ENCODE data around the gene VAPB. TPM values are rescaled to one million over a fixed set of nuclear protein-coding genes. Genes with fewer than 3 reads are reported as not detected.
"Not testable (repeated sequence)": the region's sequence is repeated elsewhere in the genome, so short reads cannot be mapped to it uniquely, and the experiment has no call there.

VAPB gene
- total RNA-seq, 1 experiment from 2014 or later: 46.6 TPM

DNA sequence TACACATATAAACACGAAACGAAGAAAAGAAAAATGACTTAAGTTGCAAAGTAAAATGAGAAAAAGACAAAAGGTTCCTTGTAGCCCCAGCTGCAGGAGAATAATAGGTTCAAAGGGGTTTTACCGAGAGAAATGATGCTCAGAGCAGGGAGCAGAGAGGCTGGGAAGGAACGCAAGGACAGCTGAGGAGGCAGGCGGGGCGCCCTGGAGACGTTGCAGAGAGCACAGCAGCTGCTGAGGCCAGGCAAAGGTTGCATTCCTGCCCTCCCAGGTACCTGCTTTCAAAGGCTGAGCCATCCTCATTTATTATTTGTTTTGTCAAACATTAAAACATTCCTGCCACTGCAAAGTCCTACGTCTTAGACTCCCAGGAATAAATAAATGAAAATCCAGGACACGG is 16.2 kb upstream of the VAPB start:
- Mint-ChIP-seq H3K27ac (peak overlapping the region; percentile 31; the same call in 1 of the 2 replicates), H3K36me3 (no peaks in the 10 kb centered on the region), H3K4me1 (peaks cover 47% of the 10 kb centered on the region), H3K27me3 (ENCODE audit: low read depth) (no peaks in the 10 kb centered on the region; the same call in 1 of the 2 replicates), H3K4me3 (no peak overlapping the region), H3K9me3 (peaks cover 4% of the 10 kb centered on the region; the same call in 1 of the 2 replicates)
- TF ChIP-seq TCF7 (CRISPR knock-in tag; IDR thresholded peaks at IDR 0.05; ENCODE audit: low read depth) (no peak), JUN (CRISPR knock-in tag; IDR thresholded peaks at IDR 0.05) (no peak)
- ATAC-seq (peak; percentile 77), DNase-seq (ENCODE audit: low spot score) (peak; percentile 61)
- ChIA-PET CTCF (interaction anchor here (1.0 to 1.4 kb wide), 3 partner anchors 10 to 126 kb away, joined by 3 to 4 read pairs (median 4); partner anchors contain the start of gene VAPB), POLR2A (no interaction called here)

DNA sequence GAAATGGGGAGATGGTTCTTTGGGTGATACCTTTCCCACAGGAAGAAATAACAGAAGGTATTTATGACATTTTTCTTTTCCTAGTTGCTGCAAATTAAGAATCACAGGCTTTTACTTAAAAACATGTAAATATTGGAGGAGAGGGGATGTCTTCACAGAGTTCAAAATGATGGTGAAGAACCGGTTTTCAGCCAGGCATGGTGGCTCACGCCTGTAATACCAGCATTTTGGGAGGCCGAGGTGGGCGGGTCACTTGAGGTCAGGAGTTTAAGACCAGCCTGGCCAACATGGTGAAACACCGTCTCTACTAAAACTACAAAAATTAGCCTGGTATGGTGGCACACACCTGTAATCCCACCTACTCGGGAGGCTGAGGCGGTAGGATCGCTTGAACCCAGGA is 15.7 kb upstream of the VAPB start:
- H3K4me3 Mint-ChIP-seq; H3K27me3 Mint-ChIP-seq (ENCODE audit: low read depth); DNase-seq (ENCODE audit: low spot score); H3K36me3 Mint-ChIP-seq; ATAC-seq; H3K9me3 Mint-ChIP-seq: not testable (repeated sequence)
- Mint-ChIP-seq H3K27ac (peak overlapping the region; percentile 31; the same call in 1 of the 2 replicates), H3K4me1 (peaks cover 52% of the 10 kb centered on the region)
- CTCF ChIA-PET: interaction anchor here (1.0 to 1.4 kb wide), 2 partner anchors 11 to 127 kb away, joined by 3 to 4 read pairs; no protein-coding TSS in a partner anchor
- POLR2A ChIA-PET: interaction anchor here (0.5 to 1.1 kb wide), 2 partner anchors 15 to 257 kb away, joined by 3 to 4 read pairs; no protein-coding TSS in a partner anchor

DNA sequence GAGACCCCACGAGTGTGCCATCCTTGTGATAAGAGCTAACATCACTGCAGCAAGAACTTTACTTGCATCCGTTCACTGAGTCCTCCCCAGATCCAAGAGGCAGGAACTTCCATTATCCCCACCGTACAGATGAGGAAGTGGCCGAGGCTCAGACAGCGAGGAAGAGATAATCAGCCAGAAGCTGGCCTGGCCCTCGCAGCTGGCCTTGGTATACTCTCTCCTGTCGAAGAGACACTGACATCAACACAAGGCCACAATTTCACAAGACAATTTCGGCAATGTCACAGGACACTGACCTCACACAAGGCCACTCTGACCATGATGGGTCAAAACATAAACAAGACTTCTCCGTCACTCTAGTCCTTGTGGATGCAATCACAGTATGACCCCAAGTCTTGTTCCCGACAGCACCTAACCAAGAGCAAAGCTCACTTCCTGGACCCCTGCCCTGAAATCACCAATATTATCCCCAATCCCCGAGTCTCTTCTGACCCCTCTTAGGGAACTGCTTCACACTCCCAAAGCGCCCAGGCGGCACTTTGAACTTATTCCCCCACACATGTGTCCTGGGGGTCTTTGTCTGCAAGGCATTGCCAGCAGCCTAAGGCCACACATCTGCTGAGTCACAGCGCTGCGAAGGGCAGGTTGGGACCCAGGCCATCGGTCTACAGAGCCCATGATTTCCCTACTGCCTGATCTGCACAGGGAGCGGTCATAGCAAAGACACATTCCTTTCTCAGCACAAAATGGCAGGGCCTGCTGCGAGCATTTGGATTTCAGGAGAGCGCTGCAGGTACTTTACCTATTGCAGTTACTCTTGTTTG is 14.8 kb upstream of the VAPB start:
- DNase-seq (ENCODE audit: low spot score): peak; percentile 28
- Mint-ChIP-seq H3K4me3 (peak overlapping the region; percentile 64), H3K27me3 (ENCODE audit: low read depth) (no peaks in the 10 kb centered on the region; the same call in 1 of the 2 replicates), H3K4me1 (peaks cover 59% of the 10 kb centered on the region), H3K36me3 (no peaks in the 10 kb centered on the region), H3K27ac (peak overlapping the region; percentile 59), H3K9me3 (peaks cover 4% of the 10 kb centered on the region; the same call in 1 of the 2 replicates)
- ChIA-PET CTCF (interaction anchor here (0.7 kb wide), 1 partner anchor 158 kb away, joined by 3 read pairs; no protein-coding TSS in a partner anchor), POLR2A (interaction anchor here (1.1 kb wide), 1 partner anchor 14 kb away, joined by 4 read pairs; no protein-coding TSS in a partner anchor)
- ATAC-seq: peak; percentile 23
- TF ChIP-seq, protein P1, sequence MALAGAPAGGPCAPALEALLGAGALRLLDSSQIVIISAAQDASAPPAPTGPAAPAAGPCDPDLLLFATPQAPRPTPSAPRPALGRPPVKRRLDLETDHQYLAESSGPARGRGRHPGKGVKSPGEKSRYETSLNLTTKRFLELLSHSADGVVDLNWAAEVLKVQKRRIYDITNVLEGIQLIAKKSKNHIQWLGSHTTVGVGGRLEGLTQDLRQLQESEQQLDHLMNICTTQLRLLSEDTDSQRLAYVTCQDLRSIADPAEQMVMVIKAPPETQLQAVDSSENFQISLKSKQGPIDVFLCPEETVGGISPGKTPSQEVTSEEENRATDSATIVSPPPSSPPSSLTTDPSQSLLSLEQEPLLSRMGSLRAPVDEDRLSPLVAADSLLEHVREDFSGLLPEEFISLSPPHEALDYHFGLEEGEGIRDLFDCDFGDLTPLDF (CRISPR knock-in tag; IDR thresholded peaks at IDR 0.05): no peak
- TF ChIP-seq MXD4 (CRISPR knock-in tag; IDR thresholded peaks at IDR 0.05; ENCODE audit: borderline replicate concordance) (no peak), ELF4 (CRISPR knock-in tag; IDR thresholded peaks at IDR 0.05; ENCODE audit: low read depth) (no peak), GABPB1 (CRISPR knock-in tag; IDR thresholded peaks at IDR 0.05) (peak; percentile 50; the same call in 1 of the 2 replicates), NR3C1 (CRISPR knock-in tag; conservative IDR thresholded peaks at IDR 0.05; ENCODE audit: low read depth) (no peak), ZNF232 (CRISPR knock-in tag; IDR thresholded peaks at IDR 0.05) (no peak), ESRRA (CRISPR knock-in tag; IDR thresholded peaks at IDR 0.05; ENCODE audit: borderline replicate concordance) (no peak), JUN (CRISPR knock-in tag; IDR thresholded peaks at IDR 0.05) (no peak), NFE2L1 (CRISPR knock-in tag; IDR thresholded peaks at IDR 0.05) (peak; percentile 58), SMAD3 (CRISPR knock-in tag; IDR thresholded peaks at IDR 0.05; ENCODE audit: borderline replicate concordance) (no peak), ETV6 (CRISPR knock-in tag; IDR thresholded peaks at IDR 0.05) (no peak)
- TF ChIP-seq, protein P2, sequence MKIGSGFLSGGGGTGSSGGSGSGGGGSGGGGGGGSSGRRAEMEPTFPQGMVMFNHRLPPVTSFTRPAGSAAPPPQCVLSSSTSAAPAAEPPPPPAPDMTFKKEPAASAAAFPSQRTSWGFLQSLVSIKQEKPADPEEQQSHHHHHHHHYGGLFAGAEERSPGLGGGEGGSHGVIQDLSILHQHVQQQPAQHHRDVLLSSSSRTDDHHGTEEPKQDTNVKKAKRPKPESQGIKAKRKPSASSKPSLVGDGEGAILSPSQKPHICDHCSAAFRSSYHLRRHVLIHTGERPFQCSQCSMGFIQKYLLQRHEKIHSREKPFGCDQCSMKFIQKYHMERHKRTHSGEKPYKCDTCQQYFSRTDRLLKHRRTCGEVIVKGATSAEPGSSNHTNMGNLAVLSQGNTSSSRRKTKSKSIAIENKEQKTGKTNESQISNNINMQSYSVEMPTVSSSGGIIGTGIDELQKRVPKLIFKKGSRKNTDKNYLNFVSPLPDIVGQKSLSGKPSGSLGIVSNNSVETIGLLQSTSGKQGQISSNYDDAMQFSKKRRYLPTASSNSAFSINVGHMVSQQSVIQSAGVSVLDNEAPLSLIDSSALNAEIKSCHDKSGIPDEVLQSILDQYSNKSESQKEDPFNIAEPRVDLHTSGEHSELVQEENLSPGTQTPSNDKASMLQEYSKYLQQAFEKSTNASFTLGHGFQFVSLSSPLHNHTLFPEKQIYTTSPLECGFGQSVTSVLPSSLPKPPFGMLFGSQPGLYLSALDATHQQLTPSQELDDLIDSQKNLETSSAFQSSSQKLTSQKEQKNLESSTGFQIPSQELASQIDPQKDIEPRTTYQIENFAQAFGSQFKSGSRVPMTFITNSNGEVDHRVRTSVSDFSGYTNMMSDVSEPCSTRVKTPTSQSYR (CRISPR knock-in tag; IDR thresholded peaks at IDR 0.05): no peak
- TF ChIP-seq, protein P3, sequence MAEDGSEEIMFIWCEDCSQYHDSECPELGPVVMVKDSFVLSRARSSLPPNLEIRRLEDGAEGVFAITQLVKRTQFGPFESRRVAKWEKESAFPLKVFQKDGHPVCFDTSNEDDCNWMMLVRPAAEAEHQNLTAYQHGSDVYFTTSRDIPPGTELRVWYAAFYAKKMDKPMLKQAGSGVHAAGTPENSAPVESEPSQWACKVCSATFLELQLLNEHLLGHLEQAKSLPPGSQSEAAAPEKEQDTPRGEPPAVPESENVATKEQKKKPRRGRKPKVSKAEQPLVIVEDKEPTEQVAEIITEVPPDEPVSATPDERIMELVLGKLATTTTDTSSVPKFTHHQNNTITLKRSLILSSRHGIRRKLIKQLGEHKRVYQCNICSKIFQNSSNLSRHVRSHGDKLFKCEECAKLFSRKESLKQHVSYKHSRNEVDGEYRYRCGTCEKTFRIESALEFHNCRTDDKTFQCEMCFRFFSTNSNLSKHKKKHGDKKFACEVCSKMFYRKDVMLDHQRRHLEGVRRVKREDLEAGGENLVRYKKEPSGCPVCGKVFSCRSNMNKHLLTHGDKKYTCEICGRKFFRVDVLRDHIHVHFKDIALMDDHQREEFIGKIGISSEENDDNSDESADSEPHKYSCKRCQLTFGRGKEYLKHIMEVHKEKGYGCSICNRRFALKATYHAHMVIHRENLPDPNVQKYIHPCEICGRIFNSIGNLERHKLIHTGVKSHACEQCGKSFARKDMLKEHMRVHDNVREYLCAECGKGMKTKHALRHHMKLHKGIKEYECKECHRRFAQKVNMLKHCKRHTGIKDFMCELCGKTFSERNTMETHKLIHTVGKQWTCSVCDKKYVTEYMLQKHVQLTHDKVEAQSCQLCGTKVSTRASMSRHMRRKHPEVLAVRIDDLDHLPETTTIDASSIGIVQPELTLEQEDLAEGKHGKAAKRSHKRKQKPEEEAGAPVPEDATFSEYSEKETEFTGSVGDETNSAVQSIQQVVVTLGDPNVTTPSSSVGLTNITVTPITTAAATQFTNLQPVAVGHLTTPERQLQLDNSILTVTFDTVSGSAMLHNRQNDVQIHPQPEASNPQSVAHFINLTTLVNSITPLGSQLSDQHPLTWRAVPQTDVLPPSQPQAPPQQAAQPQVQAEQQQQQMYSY (CRISPR knock-in tag; IDR thresholded peaks at IDR 0.05): peak; percentile 74
- TF ChIP-seq, protein P4, sequence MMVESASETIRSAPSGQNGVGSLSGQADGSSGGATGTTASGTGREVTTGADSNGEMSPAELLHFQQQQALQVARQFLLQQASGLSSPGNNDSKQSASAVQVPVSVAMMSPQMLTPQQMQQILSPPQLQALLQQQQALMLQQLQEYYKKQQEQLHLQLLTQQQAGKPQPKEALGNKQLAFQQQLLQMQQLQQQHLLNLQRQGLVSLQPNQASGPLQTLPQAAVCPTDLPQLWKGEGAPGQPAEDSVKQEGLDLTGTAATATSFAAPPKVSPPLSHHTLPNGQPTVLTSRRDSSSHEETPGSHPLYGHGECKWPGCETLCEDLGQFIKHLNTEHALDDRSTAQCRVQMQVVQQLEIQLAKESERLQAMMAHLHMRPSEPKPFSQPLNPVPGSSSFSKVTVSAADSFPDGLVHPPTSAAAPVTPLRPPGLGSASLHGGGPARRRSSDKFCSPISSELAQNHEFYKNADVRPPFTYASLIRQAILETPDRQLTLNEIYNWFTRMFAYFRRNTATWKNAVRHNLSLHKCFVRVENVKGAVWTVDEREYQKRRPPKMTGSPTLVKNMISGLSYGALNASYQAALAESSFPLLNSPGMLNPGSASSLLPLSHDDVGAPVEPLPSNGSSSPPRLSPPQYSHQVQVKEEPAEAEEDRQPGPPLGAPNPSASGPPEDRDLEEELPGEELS (CRISPR knock-in tag; IDR thresholded peaks at IDR 0.05): no peak
- TF ChIP-seq, protein P5, sequence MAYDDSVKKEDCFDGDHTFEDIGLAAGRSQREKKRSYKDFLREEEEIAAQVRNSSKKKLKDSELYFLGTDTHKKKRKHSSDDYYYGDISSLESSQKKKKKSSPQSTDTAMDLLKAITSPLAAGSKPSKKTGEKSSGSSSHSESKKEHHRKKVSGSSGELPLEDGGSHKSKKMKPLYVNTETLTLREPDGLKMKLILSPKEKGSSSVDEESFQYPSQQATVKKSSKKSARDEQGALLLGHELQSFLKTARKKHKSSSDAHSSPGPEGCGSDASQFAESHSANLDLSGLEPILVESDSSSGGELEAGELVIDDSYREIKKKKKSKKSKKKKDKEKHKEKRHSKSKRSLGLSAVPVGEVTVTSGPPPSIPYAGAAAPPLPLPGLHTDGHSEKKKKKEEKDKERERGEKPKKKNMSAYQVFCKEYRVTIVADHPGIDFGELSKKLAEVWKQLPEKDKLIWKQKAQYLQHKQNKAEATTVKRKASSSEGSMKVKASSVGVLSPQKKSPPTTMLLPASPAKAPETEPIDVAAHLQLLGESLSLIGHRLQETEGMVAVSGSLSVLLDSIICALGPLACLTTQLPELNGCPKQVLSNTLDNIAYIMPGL (CRISPR knock-in tag; IDR thresholded peaks at IDR 0.05): no peak

Measured in WTC11 (cell line).